H1 (cell line): ENCODE results near the gene PEX6. TPM values are rescaled to one million over a fixed set of nuclear protein-coding genes. Genes with fewer than 3 reads are reported as not detected.

Source experiments
- CTCF ChIA-PET: fragments of 300-600 bp; sonication (Branson Sonifier 250); formaldehyde crosslinking; loops from one replicate; lab custom pipeline; 2021; ENCODE audit not compliant: partially characterized antibody; lab: Charles Lee
- POLR2A ChIA-PET: fragments of 300-600 bp; sonication (Branson Sonifier 250); formaldehyde crosslinking; loops from one replicate; lab custom pipeline; 2021; ENCODE audit warnings: inconsistent platforms; ENCODE audit not compliant: partially characterized antibody; lab: Charles Lee
- DNase-seq, 2 experiments: peaks; one replicate each; pipeline versions ENCODE4 v3.0.0 to v3.0.0-alpha.2; 2010 to 2022; ENCODE audit warnings: low spot score in 2 of 2, low read depth in 1 of 2, mixed read lengths in 1 of 2
- FAIRE-seq: peaks from 2 replicates; lab custom pipeline; 2011; peaks lifted over from hg19 to GRCh38; lab: Jason Lieb, UNC
- H2AFZ ChIP-seq: 2 replicates; pipeline ENCODE4 v1.8.1; 2012; ENCODE audit warnings: low read length, inconsistent platforms
- H2AK5ac ChIP-seq: 2 replicates; pipeline ENCODE4 v1.6.1; 2013; ENCODE audit warnings: low read depth, low read length
- H2BK120ac ChIP-seq: replicated peaks from 2 replicates; pipeline ENCODE3; 2013; ENCODE audit warnings: low read depth, low read length, inconsistent platforms
- H2BK12ac ChIP-seq: 2 replicates; pipeline ENCODE4 v1.6.1; 2013; ENCODE audit warnings: low read depth, low read length
- H2BK15ac ChIP-seq: 2 replicates; pipeline ENCODE4 v1.6.1; 2013; ENCODE audit warnings: low read length
- H2BK20ac ChIP-seq: 2 replicates; pipeline ENCODE4 v1.6.1; 2013; ENCODE audit warnings: low read length
- H2BK5ac ChIP-seq: 2 replicates; pipeline ENCODE4 v1.6.1; 2013; ENCODE audit warnings: low read depth, low read length
- H3K14ac ChIP-seq: 2 replicates; pipeline ENCODE4 v1.6.1; 2013; ENCODE audit warnings: inconsistent platforms; ENCODE audit not compliant: insufficient read length
- H3K18ac ChIP-seq: 2 replicates; pipeline ENCODE4 v1.6.1; 2013; ENCODE audit warnings: low read length; ENCODE audit errors: extremely low read depth
- H3K23ac ChIP-seq: 2 replicates; pipeline ENCODE4 v1.6.1; 2013; ENCODE audit warnings: inconsistent platforms; ENCODE audit not compliant: insufficient read length
- H3K23me2 ChIP-seq: 2 replicates; pipeline ENCODE4 v1.6.1; 2013; ENCODE audit warnings: low read depth, low read length
- H3K27ac ChIP-seq: 2 replicates; pipeline ENCODE4 v1.6.1; 2011; ENCODE audit warnings: low read depth, low read length, inconsistent platforms
- H3K27me3 ChIP-seq, 4 experiments: replicated peaks in 1 of 4; 1 replicate in 1 of 4; 2 replicates in 3 of 4; pipeline versions ENCODE4 v1.6.1 to v1.8.1; 2011 to 2013; ENCODE audit warnings: low read length in 3 of 4, mild to moderate bottlenecking in 3 of 4, inconsistent platforms in 2 of 4, mixed read lengths in 2 of 4, moderate library complexity in 1 of 4; ENCODE audit not compliant: control insufficient read depth in 3 of 4, insufficient read depth in 3 of 4; ENCODE audit errors: extremely low read depth in 1 of 4
- H3K36me3 ChIP-seq, 4 experiments: 2 replicates each; pipeline versions ENCODE4 v1.6.1 to v1.8.1; 2011 to 2013; ENCODE audit warnings: mild to moderate bottlenecking in 4 of 4, low read length in 3 of 4, moderate library complexity in 2 of 4, control low read depth in 1 of 4, inconsistent platforms in 1 of 4; ENCODE audit not compliant: insufficient read depth in 4 of 4, control insufficient read depth in 2 of 4
- H3K4ac ChIP-seq: replicated peaks from 2 replicates; pipeline ENCODE3; 2013; ENCODE audit warnings: low read length, low read depth, mixed read lengths, inconsistent platforms; ENCODE audit not compliant: insufficient read length
- H3K4me1 ChIP-seq, 4 experiments: replicated peaks in 1 of 4; 1 replicate in 1 of 4; 2 replicates in 3 of 4; pipeline versions ENCODE4 v1.6.1 to v1.8.1; 2011 to 2013; ENCODE audit warnings: low read length in 3 of 4, inconsistent platforms in 2 of 4, mixed read lengths in 1 of 4; ENCODE audit not compliant: insufficient read depth in 4 of 4, control insufficient read depth in 3 of 4
- H3K4me2 ChIP-seq, 2 experiments: 2 replicates each; pipeline versions ENCODE4 v1.6.1 to v1.8.1; 2011 to 2013; ENCODE audit warnings: low read depth in 2 of 2, low read length in 2 of 2, control low read depth in 1 of 2, inconsistent platforms in 1 of 2, mild to moderate bottlenecking in 1 of 2; ENCODE audit not compliant: insufficient read depth in 1 of 2
- H3K4me3 ChIP-seq, 4 experiments: fragments of 200-600, 300-600 bp in 1 of 4; sonication (generic), shearing (Covaris generic), sonication (Bioruptor Twin) in 1 of 4; 2 replicates each; pipeline versions ENCODE4 v1.5.1 to v1.8.1; 2011 to 2016; ENCODE audit warnings: low read length in 4 of 4, low read depth in 3 of 4, control low read depth in 2 of 4, inconsistent platforms in 2 of 4, mild to moderate bottlenecking in 2 of 4, mixed read lengths in 1 of 4, moderate library complexity in 1 of 4; ENCODE audit not compliant: insufficient read depth in 2 of 4; ENCODE audit errors: extremely low read depth in 1 of 4
- H3K56ac ChIP-seq: replicated peaks from 2 replicates; pipeline ENCODE3; 2013; ENCODE audit warnings: low read depth, mild to moderate bottlenecking, mixed read lengths, low read length, inconsistent platforms; ENCODE audit not compliant: insufficient read length
- H3K79me1 ChIP-seq: 2 replicates; pipeline ENCODE4 v1.6.1; 2013; ENCODE audit warnings: low read depth, low read length, control low read depth
- H3K79me2 ChIP-seq, 2 experiments: 2 replicates each; pipeline versions ENCODE4 v1.6.1 to v1.8.1; 2012 to 2013; ENCODE audit warnings: low read length in 2 of 2, mild to moderate bottlenecking in 2 of 2, inconsistent platforms in 1 of 2; ENCODE audit not compliant: insufficient read depth in 2 of 2, control insufficient read depth in 1 of 2
- H3K9ac ChIP-seq, 4 experiments: replicated peaks in 1 of 4; 1 replicate in 1 of 4; 2 replicates in 3 of 4; pipeline versions ENCODE4 v1.6.1 to v1.8.1; 2011 to 2013; ENCODE audit warnings: low read depth in 3 of 4, low read length in 3 of 4, control low read depth in 2 of 4, mild to moderate bottlenecking in 2 of 4, moderate library complexity in 2 of 4, inconsistent platforms in 1 of 4; ENCODE audit errors: extremely low read depth in 1 of 4
- H3K9me3 ChIP-seq, 2 experiments: 2 replicates each; pipeline versions ENCODE4 v1.6.1 to v1.8.1; 2012 to 2013; ENCODE audit warnings: mild to moderate bottlenecking in 2 of 2, moderate library complexity in 2 of 2, control low read depth in 1 of 2, inconsistent platforms in 1 of 2, low read depth in 1 of 2, low read length in 1 of 2, mixed read lengths in 1 of 2; ENCODE audit not compliant: insufficient read depth in 2 of 2
- H4K20me1 ChIP-seq, 2 experiments: replicated peaks in 1 of 2; 2 replicates each; pipeline versions ENCODE3 to v1.8.1; 2011 to 2013; ENCODE audit warnings: inconsistent platforms in 2 of 2, low read length in 2 of 2, mild to moderate bottlenecking in 1 of 2; ENCODE audit not compliant: insufficient read depth in 2 of 2, control insufficient read depth in 1 of 2
- H4K5ac ChIP-seq: 2 replicates; pipeline ENCODE4 v1.6.1; 2013; ENCODE audit warnings: low read length, low read depth, mixed read lengths, inconsistent platforms; ENCODE audit not compliant: insufficient read length
- H4K8ac ChIP-seq: 2 replicates; pipeline ENCODE4 v1.8.0; 2013; ENCODE audit warnings: mild to moderate bottlenecking, moderate library complexity, low read length, inconsistent platforms; ENCODE audit not compliant: insufficient read depth; ENCODE audit errors: extremely low read depth
- H4K91ac ChIP-seq: replicated peaks from 2 replicates; pipeline ENCODE3; 2013; ENCODE audit warnings: low read length, mixed read lengths, inconsistent platforms; ENCODE audit not compliant: insufficient read length
- SIX5 ChIP-seq: IDR thresholded peaks from 2 replicates; pipeline ENCODE4 v1.6.1; 2011; ENCODE audit warnings: mild to moderate bottlenecking, low read depth, low read length
- SP4 ChIP-seq: IDR thresholded peaks from 2 replicates; pipeline ENCODE4 v1.6.1; 2012; ENCODE audit warnings: low read length, inconsistent platforms
- TAF7 ChIP-seq: optimal IDR thresholded peaks from 2 replicates; pipeline ENCODE3; 2011; ENCODE audit warnings: low read depth, mild to moderate bottlenecking, inconsistent platforms, low read length, moderate library complexity, borderline replicate concordance
- WGBS, 2 experiments: shearing (Covaris generic) in 1 of 2; methylation state at CpG; one replicate each; pipeline versions ENCODE4 v1.1.6 to v1.1.7; 2013 to 2015; ENCODE audit warnings: low lambda C conversion rate in 2 of 2, mixed read lengths in 2 of 2, inconsistent platforms in 1 of 2, low coverage in 1 of 2, missing lambda C conversion rate in 1 of 2; ENCODE audit not compliant: insufficient replicate concordance in 2 of 2, insufficient coverage in 1 of 2, insufficient read length in 1 of 2; ENCODE audit errors: extremely low coverage in 1 of 2, missing lambda C conversion rate in 1 of 2; 5-methylcytosine and 5-hydroxymethylcytosine counted together
- polyA plus RNA-seq, 7 experiments: library from polyadenylated mRNA; depleted of rRNA in 3 of 7; stranded (reverse) in 5 of 7; unstranded in 2 of 7; fragments of >200 nt in 5 of 7; fragments of 200-250 nt in 2 of 7; gene quantifications; 1 replicate in 5 of 7; 2 replicates in 1 of 7; 4 replicates in 1 of 7; pipeline versions ENCODE4 v1.2.1 to v1.2.3, GENCODE V29; 2011 to 2013; ENCODE audit warnings: missing spikeins in 2 of 7, mixed read lengths in 2 of 7
- total RNA-seq: library from RNA; stranded (reverse); fragmentation: NEBNext Ultra II Directional; extraction: Animal tissue kit (Norgen Biotek cat#: 25700); gene quantifications from 2 replicates; pipeline ENCODE4 v1.2.1, GENCODE V29; 2021

Gene PEX6
- total and polyA plus RNA-seq, 2 of the 8 experiments (the other 6 are each of a cell fraction or from before 2014, with no cell fraction given), result 6.4 to 12.5 TPM

DNA sequence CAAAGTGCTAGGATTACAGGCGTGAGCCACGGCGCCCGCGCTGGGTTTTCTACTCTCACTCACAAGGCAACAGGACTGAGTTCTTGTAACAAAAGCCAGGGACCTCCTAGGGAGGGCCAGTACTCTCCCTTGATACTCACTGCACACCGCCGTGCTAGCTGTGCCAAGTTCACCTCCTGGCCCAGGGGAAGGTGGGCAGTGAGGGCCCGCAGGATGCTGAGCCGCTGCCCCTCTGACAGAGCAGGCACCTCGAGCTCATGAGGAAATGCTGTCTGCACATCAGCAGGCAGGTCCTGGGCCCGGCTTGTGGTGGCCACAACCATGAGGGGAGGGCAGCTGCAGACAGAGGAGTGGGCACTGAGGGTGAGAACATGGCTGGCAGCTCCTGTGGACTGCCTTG, 11.8 kb downstream of the PEX6 start:
- Histone ChIP-seq H3K4me2 (no peak overlapping the region), H3K56ac (no peak overlapping the region), H3K4ac (no peak overlapping the region), H3K36me3 (peaks cover 0 to 2% (median 0%) of the 10 kb centered on the region in 4 experiments; a peak in 1 of 8 replicates), H4K5ac (no peak overlapping the region), H3K23me2 (no peaks in the 10 kb centered on the region), H3K79me1 (no peaks in the 10 kb centered on the region; the same call in 1 of the 2 replicates), H2BK20ac (no peak overlapping the region), H2AFZ (no peak overlapping the region), H3K18ac (no peak overlapping the region), H2BK12ac (no peak overlapping the region), H2BK5ac (no peak overlapping the region), H3K23ac (no peak overlapping the region), H4K8ac (no peak overlapping the region), H3K9ac (no peak overlapping the region), H3K14ac (no peak overlapping the region), H4K91ac (no peak overlapping the region), H2BK15ac (no peak overlapping the region), H3K27me3 (no peaks in the 10 kb centered on the region), H2BK120ac (no peak overlapping the region), H2AK5ac (no peak overlapping the region), H3K9me3 (no peaks in the 10 kb centered on the region), H4K20me1 (peaks cover 0 to 2% of the 10 kb centered on the region in 2 experiments), H3K27ac (no peak overlapping the region), H3K4me3 (no peak overlapping the region), H3K4me1 (peaks cover 0 to 10% (median 4%) of the 10 kb centered on the region in 4 experiments; a peak in 5 of 7 replicates), H3K79me2 (no peaks in the 10 kb centered on the region)
- 96% methylated on average over 11 of the region's 11 CpGs; no CpG with 5 or more reads in 1 of the 2 experiments for WGBS, 2 experiments
- FAIRE-seq, result no peak
- DNase-seq, result no peak
- CTCF ChIA-PET, result interaction anchor here (0.5 to 3.5 kb wide), 3 partner anchors 45 to 658 kb away, joined by 3 to 18 read pairs (median 3); no protein-coding TSS in a partner anchor
- POLR2A ChIA-PET, result interaction anchor here (0.6 to 4.4 kb wide), 2 partner anchors 12 to 203 kb away, joined by 4 to 27 read pairs; partner anchors contain the start of gene PEX6
- TF ChIP-seq SP4, result no peak
- TF ChIP-seq SIX5, result no peak
- no peak for TF ChIP-seq TAF7
